Adrenal gland (tissue), 12 donors: ENCODE data around the gene MARF1. TPM values are rescaled to one million over a fixed set of nuclear protein-coding genes. Genes with fewer than 3 reads are reported as not detected.

Experiments
- DNase-seq, 7 donors: peaks; one replicate each; pipeline ENCODE4 v3.0.0-alpha.2; 2019 to 2020
- H3K27ac ChIP-seq, 5 donors: fragments of 200-600 bp; sonication (generic) in 4 of 5; 1 replicate in 3 of 5; 2 replicates in 2 of 5; pipeline versions ENCODE4 v1.5.1 to v1.8.0; 2016 to 2020; ENCODE audit warnings: mild to moderate bottlenecking in 1 of 5
- H3K27me3 ChIP-seq: fragments of 200-600 bp; 2 replicates; pipeline ENCODE4 v1.8.0; 2021
- H3K36me3 ChIP-seq, 2 donors: fragments of 200-600 bp; replicated peaks in 1 of 2; 1 replicate in 1 of 2; 2 replicates in 1 of 2; pipeline versions ENCODE4 v1.5.1 to v1.8.0; 2018 to 2022
- H3K4me1 ChIP-seq, 2 donors: fragments of 200-600 bp; replicated peaks in 1 of 2; 1 replicate in 1 of 2; 2 replicates in 1 of 2; pipeline versions ENCODE4 v1.5.1 to v1.8.0; 2018 to 2021
- H3K4me3 ChIP-seq, 4 donors: fragments of 200-600 bp; sonication (generic) in 3 of 4; one replicate each; pipeline ENCODE4 v1.5.1; 2016 to 2018
- H3K9me3 ChIP-seq, 3 donors: fragments of 200-600 bp; sonication (generic) in 1 of 3; replicated peaks in 1 of 3; 1 replicate in 2 of 3; 2 replicates in 1 of 3; pipeline versions ENCODE4 v1.5.1 to v1.8.0; 2016 to 2021
- CTCF ChIP-seq, 6 experiments: fragments of 450-650 bp in 4 of 6; fragments of 200-600 bp in 2 of 6; sonication (generic) in 1 of 6; IDR thresholded peaks; 1 replicate in 5 of 6; 2 replicates in 1 of 6; pipeline versions ENCODE4 v1.5.1 to v1.8.0; 2016 to 2021; ENCODE audit warnings: antibody characterized with exemption in 6 of 6, mild to moderate bottlenecking in 2 of 6, moderate library complexity in 1 of 6
- POLR2A ChIP-seq, 2 donors: fragments of 450-650 bp; IDR thresholded peaks; one replicate each; pipeline ENCODE4 v1.6.1; 2017; ENCODE audit warnings: antibody characterized with exemption in 2 of 2, mild to moderate bottlenecking in 2 of 2, moderate library complexity in 1 of 2
- WGBS, 4 donors: extraction: QIAGEN DNeasy Blood & Tissue Kit in 2 of 4; methylation state at CpG; one replicate each; pipeline versions ENCODE4 v1.1.5 to v1.1.7; 2013 to 2017; 5-methylcytosine and 5-hydroxymethylcytosine counted together
- intact Hi-C, 2 donors: fragments of 100-400 bp; cut with DNase I; formaldehyde crosslinking; loops; one replicate each; pipeline versions ENCODE4 v1.14.1 to v1.15.0; 2022 to 2023
- polyA plus RNA-seq, 3 donors: library from polyadenylated mRNA; stranded (reverse); fragments of 200-250 nt in 2 of 3; fragments of 350-450 nt in 1 of 3; fragmentation: Illumina TruSeq in 1 of 3; extraction: RNeasy Lipid Tissue Mini Kit (QIAGEN cat#74804) in 1 of 3; gene quantifications; one replicate each; pipeline ENCODE4 v1.2.3, GENCODE V29; 2013 to 2014
- total RNA-seq, 9 donors: library from RNA; depleted of rRNA in 4 of 9; stranded (reverse); fragments of >200 nt in 4 of 9; fragments of 120-200 nt in 1 of 9; fragmentation: NEBNext Ultra II Directional in 1 of 9; extraction: Animal tissue kit (Norgen Biotek cat#: 25700) in 1 of 9; gene quantifications; one replicate each; pipeline versions ENCODE4 v1.1.0 to v1.2.4, GENCODE V29; 2013 to 2023
- donor health status: healthy with polysubstance abuse.
- donor health status: Bipolar disorder and iron deficiency.
- donor health status: DM: yes; HTN: yes; CAD: no.
- donor health status: DM: no; HTN: no; CAD: no.
- donor health status: DM: no; HTN: no; CAD: no.
- donor health status: DM: yes; HTN: yes; CAD: no.

The MARF1 gene
- total and polyA plus RNA-seq, 12 donors: 13.2 to 77.9 (median 34.2) TPM

- DNase-seq: no peak
- peaks cover 0 to 45% of the 10 kb centered on the region in 2 donors for H3K36me3 ChIP-seq
- intact Hi-C loops: no loop called here
- H3K27ac ChIP-seq: no peak overlapping the region
- no peaks in the 10 kb centered on the region for H3K27me3 ChIP-seq
- H3K9me3 ChIP-seq: no peaks in the 10 kb centered on the region
- 87 to 94% (median 89%) methylated on average over 6 of the region's 6 CpGs for WGBS, 4 donors
- H3K4me3 ChIP-seq: no peak overlapping the region
- peaks cover 0 to 14% of the 10 kb centered on the region in 2 donors for H3K4me1 ChIP-seq
- TF ChIP-seq POLR2A (IDR thresholded peaks at IDR 0.05): no peak
- no peak for TF ChIP-seq CTCF (IDR thresholded peaks at IDR 0.05)
Observed at GRCh38 chr16:15594711-15595320, 48.1 kb downstream of the MARF1 start.

GRCh38 chr16:15593235-15593634 is 49.7 kb downstream of the MARF1 start:
- H3K9me3 ChIP-seq: no peaks in the 10 kb centered on the region
- TF ChIP-seq CTCF (IDR thresholded peaks at IDR 0.05): no peak
- no peak for TF ChIP-seq POLR2A (IDR thresholded peaks at IDR 0.05)
- peak in 1 of 7 donors; percentile 18 for DNase-seq
- no peak overlapping the region for H3K4me3 ChIP-seq
- no peaks in the 10 kb centered on the region for H3K27me3 ChIP-seq
- intact Hi-C loops: no loop called here
- peaks cover 0 to 29% of the 10 kb centered on the region in 2 donors for H3K36me3 ChIP-seq
- peaks cover 0 to 13% of the 10 kb centered on the region in 2 donors for H3K4me1 ChIP-seq
- H3K27ac ChIP-seq: no peak overlapping the region
- 83 to 96% (median 88%) methylated on average over 7 to 9 of the region's 9 CpGs for WGBS, 4 donors

GRCh38 chr16:15592324-15592723 is 50.6 kb downstream of the MARF1 start:
- intact Hi-C loops: no loop called here
- Histone ChIP-seq H3K36me3 (peaks cover 0 to 20% of the 10 kb centered on the region in 2 donors), H3K9me3 (no peaks in the 10 kb centered on the region), H3K27ac (no peak overlapping the region), H3K27me3 (no peaks in the 10 kb centered on the region), H3K4me1 (peaks cover 0 to 13% of the 10 kb centered on the region in 2 donors), H3K4me3 (no peak overlapping the region)
- TF ChIP-seq CTCF (IDR thresholded peaks at IDR 0.05): no peak
- no peak for TF ChIP-seq POLR2A (IDR thresholded peaks at IDR 0.05)
- 82 to 89% (median 88%) methylated on average over 8 to 9 of the region's 9 CpGs for WGBS, 4 donors
- no peak for DNase-seq

GRCh38 chr16:15587152-15587825 is 55.7 kb downstream of the MARF1 start:
- Histone ChIP-seq H3K27me3 (no peaks in the 10 kb centered on the region), H3K9me3 (no peaks in the 10 kb centered on the region), H3K4me3 (no peak overlapping the region), H3K36me3 (no peaks in the 10 kb centered on the region), H3K4me1 (peaks cover 0 to 13% of the 10 kb centered on the region in 2 donors), H3K27ac (no peak overlapping the region)
- intact Hi-C loops: no loop called here
- 93 to 97% (median 96%) methylated on average over 9 to 17 of the region's 17 CpGs for WGBS, 4 donors
- DNase-seq: no peak
- no peak for TF ChIP-seq POLR2A (IDR thresholded peaks at IDR 0.05)
- TF ChIP-seq CTCF (IDR thresholded peaks at IDR 0.05): no peak
